OCI-M2 (cell line): Measurements from ENCODE around the gene BHLHE40.

Experiments used
- DNase-seq: peaks from one replicate; lab custom pipeline; 2025; ENCODE audit not compliant: unreplicated experiment; lab: John Stamatoyannopoulos, UW

Gene BHLHE40

DNA sequence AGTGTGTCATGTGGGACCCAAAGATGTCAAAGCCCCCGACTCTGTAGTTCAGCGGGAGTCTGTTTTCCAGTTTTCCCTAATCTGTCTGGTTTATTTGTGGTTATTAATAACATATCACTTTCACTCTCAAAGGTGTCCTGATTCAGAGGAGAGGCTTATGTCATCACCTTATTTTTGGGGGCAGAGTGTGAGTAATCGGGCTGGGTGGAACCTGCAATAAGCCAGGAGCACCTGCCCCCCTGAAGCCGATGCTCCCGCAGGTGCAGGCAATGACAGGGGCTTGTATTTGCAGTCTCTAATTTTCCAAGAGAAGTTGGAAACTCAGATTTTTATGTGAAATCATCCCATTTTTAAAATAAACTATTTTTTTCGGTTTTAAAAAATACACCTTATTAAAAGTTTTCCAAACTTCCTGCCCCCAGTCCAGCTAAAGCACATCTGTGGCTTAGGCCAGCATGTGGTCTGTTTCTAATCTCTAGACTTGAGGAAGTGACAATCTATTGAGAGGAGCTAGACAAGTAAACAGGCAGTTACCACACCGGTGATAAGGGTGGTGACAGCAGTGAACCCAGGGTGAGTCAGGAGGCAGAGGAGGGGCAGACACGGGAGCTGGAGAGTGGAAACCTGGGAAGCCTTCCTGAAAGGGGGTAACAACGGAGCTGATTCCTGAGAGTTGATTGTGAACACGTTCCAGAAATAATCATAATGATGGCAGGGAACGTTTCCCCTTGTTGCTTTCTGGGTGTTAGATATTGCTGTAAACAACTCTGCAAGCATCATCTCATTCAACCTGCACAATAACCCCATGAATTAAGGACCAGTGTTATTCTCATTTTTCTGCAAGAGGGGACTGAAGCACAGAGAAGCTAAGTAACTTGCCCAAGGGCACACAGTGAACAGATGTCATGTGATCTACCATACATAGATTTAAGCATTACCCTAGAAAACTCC is 37.2 kb downstream of the BHLHE40 start:
- DNase-seq = peak; percentile 40

DNA sequence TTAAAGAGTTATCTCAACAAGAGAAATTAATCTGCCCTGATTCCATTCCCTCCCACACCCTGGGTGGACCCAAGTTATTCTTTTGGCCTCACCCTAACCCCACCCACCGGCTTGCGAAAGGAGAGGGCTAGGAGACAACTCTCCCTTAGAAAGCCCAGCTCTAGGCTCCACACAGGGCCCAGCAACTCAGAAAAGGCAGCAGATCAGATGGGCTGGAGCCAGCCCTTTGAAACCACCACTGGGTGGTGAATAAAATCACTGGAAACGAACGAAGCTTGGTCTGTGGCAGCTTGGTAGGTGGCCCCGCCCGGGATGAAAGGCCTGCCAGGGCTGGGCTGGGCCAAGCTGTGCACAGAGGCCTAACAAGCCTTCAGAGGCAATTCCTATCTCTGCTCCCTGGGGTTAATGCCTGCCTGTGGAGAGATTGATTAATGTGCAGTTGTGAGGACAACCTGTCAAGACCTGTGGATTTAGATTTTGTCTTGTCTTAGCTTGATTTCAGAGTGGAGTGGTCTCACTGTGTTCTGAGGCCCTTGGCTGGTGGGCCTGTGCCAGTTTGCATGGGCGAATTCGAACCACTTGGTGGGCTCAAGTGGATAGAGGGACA is 38.8 kb downstream of the BHLHE40 start:
- no peak for DNase-seq

DNA sequence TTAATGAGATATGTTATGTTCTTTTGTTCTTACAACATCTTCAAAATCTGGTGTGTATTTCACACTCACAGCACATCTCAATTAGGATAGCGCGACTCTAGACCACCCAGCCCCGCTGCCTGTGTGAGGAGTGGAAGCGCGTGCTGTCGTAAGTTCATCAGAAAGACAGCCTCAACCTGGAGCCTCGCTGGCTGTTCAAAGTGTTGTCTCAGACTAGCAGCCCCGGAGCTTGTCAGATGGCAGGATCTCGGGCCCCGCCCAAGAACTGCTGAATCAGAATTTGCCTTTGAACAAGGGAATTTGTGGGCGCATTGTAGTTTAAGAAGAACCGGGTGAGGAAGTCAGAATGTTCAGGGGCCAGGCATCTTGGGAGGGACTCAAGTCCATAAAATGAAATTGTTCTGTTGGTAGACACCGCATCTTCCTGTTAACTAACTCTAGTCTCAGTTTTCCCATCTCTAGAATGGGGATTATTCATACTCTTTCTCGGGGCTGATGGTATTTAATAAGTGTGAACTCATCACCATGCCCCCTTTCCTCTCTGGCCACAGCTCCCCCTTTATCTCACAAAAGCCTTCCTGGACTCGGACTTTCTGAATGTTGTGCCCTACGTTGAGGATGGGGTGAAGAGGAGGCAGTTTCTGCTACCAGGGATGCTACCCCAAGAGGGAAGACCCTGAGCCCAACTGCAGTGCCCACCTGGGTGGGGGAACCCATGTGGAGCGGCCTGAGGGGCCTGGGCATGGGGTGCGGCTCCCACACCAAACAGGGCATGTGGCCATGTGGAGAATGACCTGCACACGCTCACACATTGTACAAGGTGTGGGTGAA is 40.4 kb downstream of the BHLHE40 start:
- no peak for DNase-seq

DNA sequence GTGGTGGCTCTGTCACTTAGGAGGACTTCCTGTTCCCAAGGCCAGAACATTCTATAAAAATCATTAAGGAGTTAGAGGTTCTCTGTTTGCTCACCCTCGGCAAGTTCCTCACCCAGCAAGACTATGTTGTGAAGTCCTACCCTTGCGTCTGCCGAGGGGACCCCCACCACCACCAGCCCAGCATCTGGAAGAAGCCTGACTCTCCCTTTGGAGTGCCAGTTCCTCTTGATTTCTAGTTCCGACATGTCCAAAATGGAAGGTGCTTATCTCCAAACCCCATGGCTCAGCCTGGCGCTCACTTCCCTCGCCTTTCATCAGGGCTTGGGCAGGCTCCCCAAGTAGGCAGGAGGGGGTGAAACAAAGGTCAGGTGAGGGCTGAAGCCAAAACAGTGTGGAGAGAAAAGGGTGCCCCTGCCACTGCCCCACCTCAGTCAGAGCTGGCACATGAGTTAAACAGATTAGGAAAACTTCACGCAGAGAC is 41.0 kb downstream of the BHLHE40 start:
- DNase-seq = no peak

DNA sequence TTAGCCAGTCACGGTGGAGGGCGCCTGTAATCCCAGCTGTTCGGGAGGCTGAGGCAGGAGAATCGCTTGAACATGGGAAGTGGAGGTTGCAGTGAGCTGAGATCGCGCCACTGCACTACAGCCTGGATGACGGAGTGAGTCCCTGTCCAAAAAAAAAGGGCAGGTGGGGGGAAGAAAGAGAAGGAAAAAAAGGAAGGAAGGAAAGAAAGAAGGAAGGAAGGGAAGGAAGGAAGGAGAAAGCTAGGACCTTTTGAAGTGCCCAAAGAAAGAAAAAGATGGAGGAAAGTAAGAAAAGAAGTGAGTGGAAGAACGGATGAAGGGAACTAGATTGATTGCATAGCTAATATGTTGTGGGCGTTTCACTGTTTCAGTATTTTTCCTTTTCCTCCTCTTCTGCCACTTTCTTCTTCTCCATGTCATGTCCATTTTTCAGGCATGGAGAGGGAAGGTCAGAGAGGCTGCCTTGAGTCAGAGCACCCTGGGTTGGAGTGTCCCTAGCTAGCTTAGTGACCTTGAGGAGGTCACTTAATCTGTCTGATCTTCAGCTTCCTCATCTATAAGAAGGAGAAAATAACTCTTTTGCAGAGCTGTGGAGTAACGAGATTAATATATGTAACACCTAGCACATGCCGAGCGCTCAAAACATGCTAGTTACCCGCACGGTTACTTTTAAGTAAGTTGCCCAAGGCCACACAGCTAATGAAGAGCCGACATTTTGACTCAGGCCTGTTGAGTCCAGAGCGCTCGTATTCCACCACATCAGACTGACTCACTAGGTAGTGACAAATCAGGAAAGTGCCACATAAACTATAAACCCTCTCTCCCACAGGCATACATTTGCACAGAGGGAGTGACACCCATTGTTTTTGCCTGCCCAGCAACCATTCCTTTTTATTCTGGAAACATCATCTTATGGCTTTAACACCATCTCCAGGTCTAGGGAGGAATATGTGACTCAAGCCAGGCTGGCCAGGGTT is 42.2 kb downstream of the BHLHE40 start:
- DNase-seq = no peak

DNA sequence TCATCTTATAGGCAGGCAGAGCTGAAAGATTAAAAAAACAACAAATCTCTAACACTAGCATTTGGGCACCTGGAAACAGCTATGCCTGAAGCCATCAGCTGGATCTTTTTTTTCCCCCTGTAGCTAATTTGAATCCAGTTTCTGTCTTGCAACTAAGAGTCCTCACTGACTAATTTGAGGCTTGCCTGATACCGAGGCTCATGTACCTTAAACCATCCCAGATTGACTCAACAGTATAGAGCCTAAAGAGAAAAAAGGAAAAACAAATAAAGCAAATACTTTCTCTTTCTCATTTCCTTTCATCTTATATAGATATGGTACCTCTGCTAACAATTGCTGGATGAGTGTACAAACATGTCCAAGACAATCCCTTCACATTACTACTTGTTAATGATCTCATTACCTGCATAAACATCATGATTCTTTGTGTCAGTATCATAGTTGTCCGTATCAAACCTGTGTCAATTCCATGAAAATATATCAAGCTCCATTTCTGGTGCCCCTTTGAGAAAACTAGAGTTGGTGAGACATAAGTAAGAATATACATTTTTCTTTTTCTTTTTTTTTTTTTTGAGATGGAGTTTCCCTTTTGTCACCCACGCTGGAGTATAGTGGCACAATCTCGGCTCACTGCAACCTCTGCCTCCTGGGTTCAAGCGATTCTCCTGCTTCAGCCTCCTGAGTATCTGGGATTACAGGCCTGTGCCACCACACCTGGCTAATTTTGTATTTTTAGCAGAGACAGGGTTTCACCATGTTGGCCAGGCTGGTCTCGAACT is 43.1 kb downstream of the BHLHE40 start:
- DNase-seq = no peak

DNA sequence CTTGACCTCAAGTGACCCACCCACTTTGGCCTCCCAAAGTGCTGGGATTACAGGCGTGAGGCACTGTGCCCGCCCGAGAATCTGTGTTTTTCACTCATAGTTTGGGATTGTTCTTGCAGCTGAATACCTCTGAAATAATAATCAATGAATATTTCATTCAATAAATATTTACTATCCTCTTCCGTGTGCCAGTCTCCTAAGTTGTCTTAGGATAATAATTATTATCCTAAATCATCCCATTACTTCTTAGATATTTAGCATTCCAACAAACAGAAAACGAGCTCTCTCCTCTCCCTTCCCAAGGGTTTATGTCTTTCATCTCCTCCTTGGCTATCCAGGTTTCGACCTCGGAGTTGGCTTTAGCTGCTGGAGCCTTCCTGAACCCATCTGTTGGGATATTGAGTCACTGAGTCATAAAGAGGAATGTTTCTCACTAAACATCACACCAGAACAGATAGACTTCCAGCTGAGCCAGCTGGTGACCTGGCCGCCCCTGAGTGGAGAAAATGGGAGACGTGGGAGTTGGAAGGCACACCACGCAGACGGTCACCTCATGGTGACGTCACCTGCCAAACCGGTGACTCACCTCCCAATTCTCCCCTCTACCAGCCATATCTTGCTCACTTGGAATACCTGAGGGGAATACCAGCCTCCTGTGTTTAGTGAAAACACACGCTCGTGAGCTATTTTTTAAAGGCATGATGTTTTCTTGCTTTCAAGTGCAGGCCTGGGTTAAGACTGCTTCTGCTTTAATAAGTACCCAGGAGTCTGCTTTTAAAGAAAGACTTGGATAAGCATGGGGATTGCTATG is 43.9 kb downstream of the BHLHE40 start:
- DNase-seq = no peak

DNA sequence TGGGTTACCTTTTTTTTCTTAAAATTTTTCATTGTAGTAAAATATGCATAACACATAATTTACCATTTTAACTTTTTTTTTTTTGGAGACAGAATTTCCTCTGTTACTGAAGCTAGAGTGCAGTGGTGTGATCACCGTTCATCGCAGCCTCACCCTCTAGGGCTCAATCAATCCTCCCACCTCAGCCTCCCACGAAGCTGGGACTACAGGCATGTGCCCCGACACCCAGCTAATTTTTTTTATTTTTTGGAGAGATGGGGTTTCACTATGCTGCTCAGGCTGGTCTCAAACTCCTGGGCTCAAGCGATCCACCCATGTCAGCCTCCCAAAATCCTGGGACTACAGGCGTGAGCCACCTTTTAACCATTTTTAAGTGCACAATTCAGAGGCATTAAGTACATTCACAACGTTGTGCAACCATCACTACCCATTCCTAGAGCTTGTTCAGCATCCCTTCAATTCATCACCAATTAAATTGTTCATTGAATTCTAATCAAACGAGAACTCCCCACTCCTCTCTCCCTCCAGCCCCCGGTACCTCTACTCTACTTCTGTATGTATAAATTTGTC is 44.6 kb downstream of the BHLHE40 start:
- DNase-seq = no peak

DNA sequence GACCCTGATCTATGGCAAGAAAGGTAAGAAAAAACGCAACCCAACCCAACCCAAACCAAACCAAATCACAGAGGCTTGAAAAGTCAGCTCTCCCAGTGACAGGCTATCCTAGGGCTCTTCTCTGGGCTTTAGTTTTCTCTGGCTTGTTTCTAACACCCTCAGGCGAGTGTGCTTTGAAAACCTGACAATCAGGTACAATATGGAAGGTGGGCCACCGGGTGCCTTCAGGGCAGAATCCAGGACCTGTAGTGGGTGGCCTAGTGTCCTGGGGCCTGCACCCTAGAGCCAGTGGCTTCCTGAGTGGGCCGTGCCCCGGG is 46.8 kb downstream of the BHLHE40 start:
- no peak for DNase-seq

DNA sequence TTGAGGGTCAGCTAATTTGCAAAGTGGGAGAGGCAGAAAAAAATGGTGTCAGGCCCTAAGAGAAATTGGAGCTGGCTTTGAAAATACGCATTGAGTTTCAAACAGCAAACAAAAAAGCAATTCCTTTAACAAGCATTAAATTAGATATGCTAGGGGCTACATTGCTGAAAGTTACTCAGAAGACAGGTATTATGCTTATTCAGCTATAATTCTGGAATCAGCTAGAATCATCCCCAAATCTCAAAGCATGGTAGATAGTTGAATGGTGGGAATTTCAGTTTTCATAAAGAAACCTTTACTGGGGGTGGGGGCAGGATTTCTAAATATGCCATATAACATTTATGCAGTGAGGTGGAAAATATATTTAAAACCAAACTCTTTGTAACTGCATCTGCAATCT is 50.5 kb downstream of the BHLHE40 start:
- DNase-seq = no peak

DNA sequence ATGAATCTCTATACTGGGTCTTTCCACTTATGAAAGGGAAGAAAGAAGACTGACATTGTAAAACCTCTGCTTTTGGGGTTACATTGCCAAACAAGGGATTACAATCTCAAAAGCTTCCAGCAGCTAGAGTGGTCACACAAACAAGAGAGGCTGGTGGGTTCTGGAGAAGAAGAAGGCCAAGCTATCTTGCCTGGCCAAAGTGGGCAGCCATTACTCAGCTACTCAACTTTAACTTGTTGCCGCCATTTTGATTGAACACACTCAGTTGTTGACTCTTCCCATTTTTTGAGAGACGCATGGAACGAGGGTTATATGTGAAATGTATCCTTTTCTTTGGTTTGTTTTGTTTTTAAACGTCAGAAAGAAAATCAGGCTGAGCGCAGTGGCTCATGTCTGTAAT is 50.9 kb downstream of the BHLHE40 start:
- no peak for DNase-seq

DNA sequence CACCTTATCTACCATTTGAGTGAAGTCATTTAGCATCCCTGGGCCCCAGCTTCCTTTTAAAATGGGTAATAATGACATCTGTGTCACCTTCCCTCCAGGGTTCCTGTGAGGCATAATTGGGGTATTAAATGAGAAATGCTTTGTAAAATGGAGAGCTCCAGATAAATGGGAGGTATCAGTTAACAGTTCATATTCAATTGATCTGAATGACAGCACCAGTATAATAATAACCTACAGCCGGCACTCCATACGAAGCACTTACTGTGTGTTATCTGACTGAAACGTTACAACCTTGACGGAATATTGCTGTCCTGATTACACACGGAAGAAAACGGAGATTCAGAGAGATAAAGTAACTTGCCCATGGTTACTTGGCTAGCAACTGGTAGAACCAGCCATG is 53.6 kb downstream of the BHLHE40 start:
- no peak for DNase-seq
